Motor neuron (in vitro differentiated cells): ENCODE data around the gene XPNPEP3. TPM values are rescaled to one million over a fixed set of nuclear protein-coding genes. Genes with fewer than 3 reads are reported as not detected.
A peak's percentile ranks its signal among the peaks of the same experiment; 100 is the strongest.
"Not testable (repeated sequence)": the region's sequence is repeated elsewhere in the genome, so short reads cannot be mapped to it uniquely, and the experiment has no call there.

Experiments
- ATAC-seq, 8 experiments: fragments of 200-7000 bp; cut with Tn5 transposase; replicated peaks in 6 of 8; 2 replicates each; pipeline ENCODE4 v1.8.0; 2021; ENCODE audit warnings: mild to moderate bottlenecking in 8 of 8, moderate library complexity in 8 of 8
- H3K27ac ChIP-seq, 2 donors: fragments of 250-450 bp; sonication (Bioruptor Pico); 2 replicates each; pipeline ENCODE4 v1.9.0; 2021; ENCODE audit warnings: antibody characterized with exemption in 2 of 2, mild to moderate bottlenecking in 2 of 2, moderate library complexity in 1 of 2
- H3K4me1 ChIP-seq, 2 donors: fragments of 250-450 bp; sonication (Bioruptor Pico); replicated peaks in 1 of 2; 2 replicates each; pipeline ENCODE4 v1.6.1; 2021; ENCODE audit warnings: antibody characterized with exemption in 2 of 2, mild to moderate bottlenecking in 2 of 2, moderate library complexity in 1 of 2
- H3K4me3 ChIP-seq, 5 donors: fragments of 250-450 bp; sonication (Bioruptor Pico); 2 replicates each; pipeline ENCODE4 v1.9.0; 2021; ENCODE audit warnings: antibody characterized with exemption in 5 of 5, mild to moderate bottlenecking in 5 of 5, moderate library complexity in 4 of 5
- WGBS, 10 experiments: fragments of 450-650 bp; shearing (Covaris generic); methylation state at CpG; one replicate each; pipeline ENCODE4 v1.0.0; 2022; 5-methylcytosine and 5-hydroxymethylcytosine counted together
- in situ Hi-C, 9 experiments: fragments of 400-800 bp; cut with MboI; loops; one replicate each; pipeline ENCODE4 v1.15.0; 2021; ENCODE audit warnings: low sequenced_read_pairs in 9 of 9, low pct_unique_long_range_greater_than_20kb in 2 of 9; ENCODE audit not compliant: unreplicated experiment in 9 of 9
- total RNA-seq, 8 experiments: library from RNA; unstranded; fragments of 300-600 nt; gene quantifications; 2 replicates each; pipeline versions ENCODE4 v1.2.3 to v1.2.4, GENCODE V29; 2022

Gene XPNPEP3
- total RNA-seq, 8 experiments from 2014 or later, result 10.8 to 28.1 (median 16.9) TPM

GRCh38 chr22:40912987-40913386, 56.0 kb downstream of the XPNPEP3 start:
- H3K4me3 ChIP-seq, ATAC-seq, in situ Hi-C loops, H3K4me1 ChIP-seq, H3K27ac ChIP-seq: not testable (repeated sequence)
- WGBS, 10 experiments, result 80 to 100% (median 100%) methylated on average over 1 to 5 of the region's 6 CpGs; no CpG with 5 or more reads in 4 of the 10 experiments

GRCh38 chr22:40919446-40919845, 62.5 kb downstream of the XPNPEP3 start:
- 64 to 100% (median 73%) methylated on average over 1 to 5 of the region's 5 CpGs; no CpG with 5 or more reads in 4 of the 10 experiments for WGBS, 10 experiments
- peak in 1 of 8 experiments; percentile 37 for ATAC-seq
- in situ Hi-C loops, result no loop called here
- Histone ChIP-seq H3K27ac (no peak overlapping the region), H3K4me1 (no peaks in the 10 kb centered on the region), H3K4me3 (no peak overlapping the region)

- WGBS, 10 experiments, result 89 to 100% (median 100%) methylated on average over 1 to 6 of the region's 9 CpGs; no CpG with 5 or more reads in 1 of the 10 experiments
- no peaks in the 10 kb centered on the region for H3K4me1 ChIP-seq
- in situ Hi-C loops, result no loop called here
- H3K27ac ChIP-seq, result no peak overlapping the region
- no peak overlapping the region for H3K4me3 ChIP-seq
- ATAC-seq, result no peak
These were observed 63.6 kb downstream of the XPNPEP3 start for GRCh38 chr22:40920526-40920925.

- peak in 5 of 8 experiments; percentile 27 to 81 (median 71) for ATAC-seq
- in situ Hi-C loops, result no loop called here
- no peak overlapping the region for H3K27ac ChIP-seq
- no peaks in the 10 kb centered on the region for H3K4me1 ChIP-seq
- 17 to 95% (median 72%) methylated on average over 2 to 5 of the region's 5 CpGs; no CpG with 5 or more reads in 3 of the 10 experiments for WGBS, 10 experiments
- H3K4me3 ChIP-seq, result no peak overlapping the region
These were observed 65.7 kb downstream of the XPNPEP3 start for GRCh38 chr22:40922484-40923303.

- Histone ChIP-seq H3K4me1 (no peaks in the 10 kb centered on the region), H3K4me3 (no peak overlapping the region), H3K27ac (no peak overlapping the region)
- no peak for ATAC-seq
- 71 to 100% (median 100%) methylated on average over 1 of the region's 1 CpG; no CpG with 5 or more reads in 2 of the 10 experiments for WGBS, 10 experiments
- in situ Hi-C loops, result loop anchor here in 2 of 9 experiments (25.0 kb wide), 2 partner anchors 159 to 184 kb away; partner anchors contain the start of gene EP300 (in 1 of the 2)
These were observed 71.7 kb downstream of the XPNPEP3 start for GRCh38 chr22:40928657-40929056.

GRCh38 chr22:40932396-40932795, 75.4 kb downstream of the XPNPEP3 start:
- Histone ChIP-seq H3K4me1 (no peaks in the 10 kb centered on the region), H3K4me3 (no peak overlapping the region), H3K27ac (no peak overlapping the region)
- 91 to 100% (median 100%) methylated on average over 1 to 2 of the region's 2 CpGs for WGBS, 10 experiments
- ATAC-seq, result no peak
- in situ Hi-C loops, result loop anchor here in 2 of 9 experiments (25.0 kb wide), 2 partner anchors 155 to 180 kb away; partner anchors contain the start of gene EP300 (in 1 of the 2)

GRCh38 chr22:40939202-40939601, 82.3 kb downstream of the XPNPEP3 start:
- WGBS, 10 experiments, result 33 to 100% (median 83%) methylated on average over 1 to 2 of the region's 2 CpGs; no CpG with 5 or more reads in 2 of the 10 experiments

GRCh38 chr22:40950962-40951794, 94.2 kb downstream of the XPNPEP3 start, which contains the start of gene RBX1:
TSS of gene RBX1 (plus strand) at chr22:40951378. CDS start at chr22:40951399, 21 bp downstream.
- Histone ChIP-seq H3K4me3 (peak within 1 kb of the TSS; percentile 65 to 88 (median 86)), H3K4me1 (peaks cover 11% of the 10 kb centered on the region in 2 donors), H3K27ac (peak within 1 kb of the TSS; percentile 99)
- WGBS, 10 experiments, result 0% methylated on average over 5 to 8 of the region's 86 CpGs; no CpG with 5 or more reads in 7 of the 10 experiments
- peak; percentile 84 to 90 (median 88) for ATAC-seq
- in situ Hi-C loops, result loop anchor here in 3 of 9 experiments (10.0 to 25.0 kb wide), 2 partner anchors 136 to 144 kb away; partner anchors contain the start of gene EP300 (in 3 of the 3)

More at GRCh38 chr22:40939202-40939601, 82.3 kb downstream of the XPNPEP3 start:
- no peak for ATAC-seq
- H3K27ac ChIP-seq, result no peak overlapping the region
- H3K4me3 ChIP-seq, result no peak overlapping the region
- H3K4me1 ChIP-seq, result no peaks in the 10 kb centered on the region
- in situ Hi-C loops, result loop anchor here in 2 of 9 experiments (25.0 kb wide), 2 partner anchors 148 to 173 kb away; partner anchors contain the start of gene EP300 (in 1 of the 2)

GRCh38 chr22:40951795-40952605, 95.1 kb downstream of the XPNPEP3 start:
- Histone ChIP-seq H3K4me3 (peak overlapping the region; percentile 65 to 88 (median 86)), H3K27ac (peak overlapping the region; percentile 99), H3K4me1 (peaks cover 11% of the 10 kb centered on the region in 2 donors)
- peak in 5 of 8 experiments; percentile 3 to 40 (median 8) for ATAC-seq
- 0 to 57% (median 12%) methylated on average over 1 to 7 of the region's 21 CpGs; no CpG with 5 or more reads in 1 of the 10 experiments for WGBS, 10 experiments
- in situ Hi-C loops, result loop anchor here in 3 of 9 experiments (10.0 to 25.0 kb wide), 2 partner anchors 135 to 143 kb away; partner anchors contain the start of gene EP300 (in 3 of the 3)

GRCh38 chr22:40953471-40953870, 96.5 kb downstream of the XPNPEP3 start:
- H3K4me3 ChIP-seq, result no peak overlapping the region
- in situ Hi-C loops, result loop anchor here in 3 of 9 experiments (10.0 to 25.0 kb wide), 2 partner anchors 134 to 141 kb away; partner anchors contain the start of gene EP300 (in 3 of the 3)

GRCh38 chr22:40954113-40954512, 97.2 kb downstream of the XPNPEP3 start:
- Histone ChIP-seq H3K27ac (no peak overlapping the region), H3K4me3 (no peak overlapping the region), H3K4me1 (peaks cover 11% of the 10 kb centered on the region in 2 donors)
- ATAC-seq, result no peak
- 91 to 100% (median 100%) methylated on average over 2 to 4 of the region's 4 CpGs; no CpG with 5 or more reads in 2 of the 10 experiments for WGBS, 10 experiments
- in situ Hi-C loops, result loop anchor here in 3 of 9 experiments (10.0 to 25.0 kb wide), 2 partner anchors 133 to 141 kb away; partner anchors contain the start of gene EP300 (in 3 of the 3)

More at GRCh38 chr22:40953471-40953870, 96.5 kb downstream of the XPNPEP3 start:
- WGBS, 10 experiments, result 73 to 100% (median 86%) methylated on average over 1 to 2 of the region's 2 CpGs; no CpG with 5 or more reads in 3 of the 10 experiments
- Histone ChIP-seq H3K27ac (no peak overlapping the region), H3K4me1 (peaks cover 11% of the 10 kb centered on the region in 2 donors)
- no peak for ATAC-seq
